Neural cell (in vitro differentiated cells): ENCODE measurements around the gene MED27.

Experiments used
- EZH2 ChIP-seq: fragments of 200-600, 300-800 bp; shearing (Covaris generic), sonication (generic); IDR thresholded peaks from 2 replicates; pipeline ENCODE4 v1.6.1; 2014; ENCODE audit warnings: antibody characterized with exemption, low read length, borderline replicate concordance, mild to moderate bottlenecking; ENCODE audit not compliant: insufficient read depth, poor library complexity, severe bottlenecking
- POLR2AphosphoS5 ChIP-seq: IDR thresholded peaks from 2 replicates; pipeline ENCODE4 v1.6.1; 2012
- SMC3 ChIP-seq: fragments of 450-650 bp; conservative IDR thresholded peaks from 2 replicates; pipeline ENCODE4 v1.6.1; 2014; ENCODE audit warnings: antibody characterized with exemption, mild to moderate bottlenecking, moderate library complexity; ENCODE audit not compliant: poor library complexity
- TAF1 ChIP-seq: IDR thresholded peaks from 2 replicates; pipeline ENCODE4 v1.6.1; 2012; ENCODE audit warnings: low read depth
- TF ChIP-seq, protein P1 (sequence below): fragments of 450-650 bp; IDR thresholded peaks from 2 replicates; pipeline ENCODE4 v1.5.1; 2014; ENCODE audit warnings: antibody characterized with exemption, mild to moderate bottlenecking, moderate library complexity; ENCODE audit not compliant: poor library complexity, severe bottlenecking

DNA sequence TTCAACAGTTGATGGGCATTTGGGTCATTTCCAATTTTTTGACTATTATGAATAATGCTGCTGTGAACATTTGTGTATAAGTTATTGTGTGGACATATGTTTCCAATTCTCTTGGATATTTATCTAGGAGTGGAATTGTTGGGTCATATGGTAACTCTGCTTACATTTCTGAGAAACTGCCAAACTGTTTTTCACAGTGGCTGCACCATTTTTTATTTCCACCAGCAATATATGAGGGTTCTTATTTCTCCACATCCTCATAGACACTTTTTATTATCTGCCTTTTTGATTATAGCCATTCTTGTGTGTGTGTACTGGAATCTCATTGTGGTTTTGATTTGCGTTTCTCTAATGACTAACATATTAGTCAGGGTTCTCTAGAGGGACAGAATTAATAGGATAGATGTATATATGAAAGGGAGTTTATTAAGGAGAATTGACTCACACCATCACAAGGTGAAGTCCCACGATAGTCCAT, 14.7 kb upstream of the MED27 start:
- TF ChIP-seq, protein P1, sequence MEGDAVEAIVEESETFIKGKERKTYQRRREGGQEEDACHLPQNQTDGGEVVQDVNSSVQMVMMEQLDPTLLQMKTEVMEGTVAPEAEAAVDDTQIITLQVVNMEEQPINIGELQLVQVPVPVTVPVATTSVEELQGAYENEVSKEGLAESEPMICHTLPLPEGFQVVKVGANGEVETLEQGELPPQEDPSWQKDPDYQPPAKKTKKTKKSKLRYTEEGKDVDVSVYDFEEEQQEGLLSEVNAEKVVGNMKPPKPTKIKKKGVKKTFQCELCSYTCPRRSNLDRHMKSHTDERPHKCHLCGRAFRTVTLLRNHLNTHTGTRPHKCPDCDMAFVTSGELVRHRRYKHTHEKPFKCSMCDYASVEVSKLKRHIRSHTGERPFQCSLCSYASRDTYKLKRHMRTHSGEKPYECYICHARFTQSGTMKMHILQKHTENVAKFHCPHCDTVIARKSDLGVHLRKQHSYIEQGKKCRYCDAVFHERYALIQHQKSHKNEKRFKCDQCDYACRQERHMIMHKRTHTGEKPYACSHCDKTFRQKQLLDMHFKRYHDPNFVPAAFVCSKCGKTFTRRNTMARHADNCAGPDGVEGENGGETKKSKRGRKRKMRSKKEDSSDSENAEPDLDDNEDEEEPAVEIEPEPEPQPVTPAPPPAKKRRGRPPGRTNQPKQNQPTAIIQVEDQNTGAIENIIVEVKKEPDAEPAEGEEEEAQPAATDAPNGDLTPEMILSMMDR = no peak
- TF ChIP-seq EZH2 (no peak), TAF1 (no peak), POLR2AphosphoS5 (no peak), SMC3 (no peak)
